ENCODE results near the gene SERPINA10. TPM values are rescaled to one million over a fixed set of nuclear protein-coding genes. Genes with fewer than 3 reads are reported as not detected.

Gene SERPINA10
- total RNA-seq, 1 experiment from 2014 or later: not detected

DNA sequence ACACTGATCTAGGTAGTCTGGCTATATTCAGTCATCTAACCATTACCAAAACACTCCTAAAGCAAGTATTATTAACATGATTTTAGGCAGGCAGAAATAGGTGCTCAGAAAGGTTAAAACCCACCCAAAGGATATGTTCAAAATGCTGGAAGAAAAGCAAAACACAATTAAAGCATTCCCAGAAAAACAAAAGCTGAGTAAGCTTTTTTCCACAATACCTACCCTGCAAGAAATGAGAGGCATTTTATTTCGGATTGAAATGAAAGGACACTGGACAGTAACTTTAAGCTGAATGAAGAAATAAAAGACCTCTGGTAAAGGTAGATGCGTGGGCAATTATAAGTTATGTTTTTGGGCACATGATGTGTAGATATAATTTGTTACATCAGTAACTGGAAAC is 21.8 kb upstream of the SERPINA10 start:
- Histone ChIP-seq H3K9me2 (replicated peaks; ENCODE audit: low read length) (no peaks in the 10 kb centered on the region), H2AFZ (ENCODE audit: low read length) (no peak overlapping the region), H3K4me3 (ENCODE audit: low read length) (no peak overlapping the region), H4K20me1 (ENCODE audit: low read length) (no peaks in the 10 kb centered on the region), H3K4me2 (ENCODE audit: low read length) (no peak overlapping the region), H3K27ac (ENCODE audit: low read length) (no peak overlapping the region), H3K79me2 (ENCODE audit: low read length) (no peaks in the 10 kb centered on the region), H3K9me3 (ENCODE audit: low read length) (no peaks in the 10 kb centered on the region), H3K9ac (ENCODE audit: low read length) (no peak overlapping the region), H3K4me1 (ENCODE audit: insufficient read depth, low read length) (no peaks in the 10 kb centered on the region), H3K36me3 (ENCODE audit: low read depth, low read length) (no peaks in the 10 kb centered on the region), H3K27me3 (ENCODE audit: low read length) (no peaks in the 10 kb centered on the region), H3F3A (ENCODE audit: low read length, unreplicated experiment) (no peaks in the 10 kb centered on the region)
- TF ChIP-seq EZH2phosphoT487 (IDR thresholded peaks at IDR 0.05; ENCODE audit: borderline replicate concordance, low read length) (no peak), EZH2 (IDR thresholded peaks at IDR 0.05; ENCODE audit: low read length, unreplicated experiment) (no peak)
- TF ChIP-seq, protein P1, sequence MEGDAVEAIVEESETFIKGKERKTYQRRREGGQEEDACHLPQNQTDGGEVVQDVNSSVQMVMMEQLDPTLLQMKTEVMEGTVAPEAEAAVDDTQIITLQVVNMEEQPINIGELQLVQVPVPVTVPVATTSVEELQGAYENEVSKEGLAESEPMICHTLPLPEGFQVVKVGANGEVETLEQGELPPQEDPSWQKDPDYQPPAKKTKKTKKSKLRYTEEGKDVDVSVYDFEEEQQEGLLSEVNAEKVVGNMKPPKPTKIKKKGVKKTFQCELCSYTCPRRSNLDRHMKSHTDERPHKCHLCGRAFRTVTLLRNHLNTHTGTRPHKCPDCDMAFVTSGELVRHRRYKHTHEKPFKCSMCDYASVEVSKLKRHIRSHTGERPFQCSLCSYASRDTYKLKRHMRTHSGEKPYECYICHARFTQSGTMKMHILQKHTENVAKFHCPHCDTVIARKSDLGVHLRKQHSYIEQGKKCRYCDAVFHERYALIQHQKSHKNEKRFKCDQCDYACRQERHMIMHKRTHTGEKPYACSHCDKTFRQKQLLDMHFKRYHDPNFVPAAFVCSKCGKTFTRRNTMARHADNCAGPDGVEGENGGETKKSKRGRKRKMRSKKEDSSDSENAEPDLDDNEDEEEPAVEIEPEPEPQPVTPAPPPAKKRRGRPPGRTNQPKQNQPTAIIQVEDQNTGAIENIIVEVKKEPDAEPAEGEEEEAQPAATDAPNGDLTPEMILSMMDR (conservative IDR thresholded peaks at IDR 0.05; ENCODE audit: low read depth, low read length): no peak
- no peak for DNase-seq
- POLR2A ChIA-PET (ENCODE audit: unreplicated experiment): no interaction called here
- no TSS peak for BruUV-seq (replicated peaks)
- intact Hi-C loops (cut with micrococcal nuclease): no loop called here
- CTCF ChIA-PET: no interaction called here
- no peak for ATAC-seq

DNA sequence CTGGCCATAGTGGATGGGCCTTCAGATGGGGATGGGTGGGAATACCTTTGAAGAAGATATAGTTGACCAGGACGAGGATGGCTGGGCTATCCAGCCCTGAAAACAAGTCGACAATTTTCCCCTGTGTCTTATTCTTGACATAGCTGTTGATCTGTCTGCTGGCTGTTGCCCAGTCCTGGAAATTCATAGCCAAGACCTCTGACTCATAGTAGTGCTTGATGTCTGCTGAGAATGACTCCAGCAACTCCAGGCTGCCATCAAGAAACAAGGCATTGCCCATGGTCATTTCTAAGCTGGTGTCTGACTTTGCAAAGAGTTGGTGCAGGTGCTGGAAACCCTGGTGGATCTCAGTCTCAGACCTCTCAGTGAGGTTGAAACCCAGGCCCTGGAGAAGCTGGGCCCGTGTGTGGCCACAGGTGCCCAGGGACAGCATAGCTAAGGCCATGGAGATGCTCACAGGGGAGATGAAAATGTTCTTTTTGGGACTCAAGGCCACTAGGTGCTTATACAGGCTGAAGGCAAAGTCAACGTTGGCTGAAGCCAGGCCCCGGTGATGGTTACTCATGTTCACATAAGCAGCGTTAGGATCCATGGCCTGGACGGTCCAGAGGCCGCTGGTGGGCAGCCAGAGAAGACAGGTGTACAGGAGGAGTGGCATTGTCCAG is 21.1 kb upstream of the SERPINA10 start:
- H3K9me2 ChIP-seq (replicated peaks; ENCODE audit: low read length): no peaks in the 10 kb centered on the region

More for the DNA sequence above, 21.1 kb upstream of the SERPINA10 start:
- H3K27me3 ChIP-seq (ENCODE audit: low read length): no peaks in the 10 kb centered on the region
- CTCF ChIA-PET: no interaction called here
- no peaks in the 10 kb centered on the region for H3K9me3 ChIP-seq (ENCODE audit: low read length)
- intact Hi-C loops (cut with micrococcal nuclease): no loop called here
- no peak overlapping the region for H3K9ac ChIP-seq (ENCODE audit: low read length)
- H3K4me2 ChIP-seq (ENCODE audit: low read length): no peak overlapping the region
- H3K79me2 ChIP-seq (ENCODE audit: low read length): no peaks in the 10 kb centered on the region
- H3K4me1 ChIP-seq (ENCODE audit: insufficient read depth, low read length): no peaks in the 10 kb centered on the region
- no TSS peak for BruUV-seq (replicated peaks)
- no peak for ATAC-seq
- H4K20me1 ChIP-seq (ENCODE audit: low read length): no peaks in the 10 kb centered on the region
- H3K36me3 ChIP-seq (ENCODE audit: low read depth, low read length): no peaks in the 10 kb centered on the region
- H3K27ac ChIP-seq (ENCODE audit: low read length): no peak overlapping the region
- no peak overlapping the region for H2AFZ ChIP-seq (ENCODE audit: low read length)
- TF ChIP-seq EZH2 (IDR thresholded peaks at IDR 0.05; ENCODE audit: low read length, unreplicated experiment) (no peak), EZH2phosphoT487 (IDR thresholded peaks at IDR 0.05; ENCODE audit: borderline replicate concordance, low read length) (no peak)
- TF ChIP-seq, protein P1 (conservative IDR thresholded peaks at IDR 0.05; ENCODE audit: low read depth, low read length): no peak
- no peak overlapping the region for H3K4me3 ChIP-seq (ENCODE audit: low read length)
- POLR2A ChIA-PET (ENCODE audit: unreplicated experiment): no interaction called here
- DNase-seq: no peak
- H3F3A ChIP-seq (ENCODE audit: low read length, unreplicated experiment): no peaks in the 10 kb centered on the region
